ENCODE measurements around the gene NRIP1.

- TF ChIP-seq POLR2A (IDR thresholded peaks at IDR 0.05): no peak
- TF ChIP-seq CTCF (IDR thresholded peaks at IDR 0.05): no peak
These were observed 50.6 kb downstream of the NRIP1 start for GRCh38 chr21:15014221-15014620.

All from lower leg skin (tissue), 3 donors.